NCI-H510A treated with DMSO at 0.1 percent for 48 hours (cell line): Measurements from ENCODE around the gene UMODL1.
A peak's percentile ranks its signal among the peaks of the same experiment; 100 is the strongest.

Experiments
- DNase-seq: peaks from one replicate; lab custom pipeline; 2025; lab: John Stamatoyannopoulos, UW

UMODL1 gene

GRCh38 chr21:42132183-42132582 lies 61.1 kb downstream of the UMODL1 start:
- no peak for DNase-seq

GRCh38 chr21:42133131-42133530 lies 62.0 kb downstream of the UMODL1 start:
- DNase-seq: no peak

GRCh38 chr21:42135386-42136052 lies 64.4 kb downstream of the UMODL1 start:
- no peak for DNase-seq

GRCh38 chr21:42137191-42137904 lies 66.2 kb downstream of the UMODL1 start:
- no peak for DNase-seq

GRCh38 chr21:42140196-42140934 lies 69.2 kb downstream of the UMODL1 start:
- no peak for DNase-seq

GRCh38 chr21:42141643-42142042 lies 70.5 kb downstream of the UMODL1 start:
- DNase-seq: no peak

- no peak for DNase-seq
Measured at GRCh38 chr21:42142141-42142540, 71.0 kb downstream of the UMODL1 start.

- no peak for DNase-seq
Measured at GRCh38 chr21:42142627-42143026, 71.5 kb downstream of the UMODL1 start.

- no peak for DNase-seq
Measured at GRCh38 chr21:42143111-42143510, 72.0 kb downstream of the UMODL1 start.

- no peak for DNase-seq
Measured at GRCh38 chr21:42144221-42144620, 73.1 kb downstream of the UMODL1 start.

GRCh38 chr21:42144679-42145568 lies 73.8 kb downstream of the UMODL1 start:
- DNase-seq: no peak

- DNase-seq: peak; percentile 77
Measured at GRCh38 chr21:42145569-42146272, 74.6 kb downstream of the UMODL1 start.

GRCh38 chr21:42146273-42146805 lies 75.2 kb downstream of the UMODL1 start:
- no peak for DNase-seq

GRCh38 chr21:42146821-42147220 lies 75.7 kb downstream of the UMODL1 start:
- no peak for DNase-seq

- no peak for DNase-seq
Measured at GRCh38 chr21:42147386-42148020, 76.4 kb downstream of the UMODL1 start.

- DNase-seq: no peak
Measured at GRCh38 chr21:42148097-42148496, 77.0 kb downstream of the UMODL1 start.

GRCh38 chr21:42148584-42148983 lies 77.5 kb downstream of the UMODL1 start:
- DNase-seq: no peak

GRCh38 chr21:42149656-42150473 lies 78.7 kb downstream of the UMODL1 start:
- DNase-seq: no peak

GRCh38 chr21:42150474-42151085 lies 79.5 kb downstream of the UMODL1 start:
- no peak for DNase-seq
